Hematopoietic multipotent progenitor cell treated with erythropoietin and hydrocortisone succinate and interleukin-3 and kit ligand, for 15 days (in vitro differentiated cells): Measurements from ENCODE around the gene MEGF8.

Source experiments
- DNase-seq: peaks from one replicate; pipeline ENCODE4 v3.0.0-alpha.2; 2015; ENCODE audit warnings: low spot score

The MEGF8 gene

DNA sequence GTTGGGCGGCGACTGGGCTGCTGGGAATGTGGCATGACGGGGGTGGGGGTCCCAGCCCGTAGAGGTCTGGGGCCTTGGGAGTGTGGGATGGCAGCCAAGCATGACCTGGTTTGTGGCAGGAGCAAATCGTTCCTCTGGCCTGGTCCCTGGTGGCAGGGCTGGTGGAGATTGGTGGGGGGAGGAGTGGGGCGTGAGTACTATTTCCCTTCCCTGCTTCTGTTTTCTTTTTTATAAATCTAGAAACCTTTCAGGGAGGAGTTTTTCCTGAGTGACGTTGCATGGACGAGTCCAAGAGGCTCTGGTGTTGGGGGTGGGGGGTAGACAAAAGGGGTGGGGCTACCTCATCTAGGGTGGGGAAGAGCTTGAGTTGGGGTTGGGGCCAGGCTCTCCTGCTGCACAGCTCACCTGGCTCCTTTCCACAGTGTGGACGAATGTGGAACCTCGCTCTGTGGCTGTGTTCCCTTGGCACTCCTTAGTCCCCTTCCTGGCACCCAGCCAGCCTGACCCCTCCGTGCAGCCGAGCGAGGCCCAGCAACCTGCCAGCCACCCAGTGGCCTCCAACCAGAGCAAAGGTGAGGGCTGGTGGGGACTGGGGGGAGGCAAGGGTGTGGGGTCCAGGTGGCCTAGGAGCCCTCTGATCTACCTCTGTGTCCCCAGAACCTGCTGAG, 39.0 kb upstream of the MEGF8 start:
- peak; percentile 24 for DNase-seq

DNA sequence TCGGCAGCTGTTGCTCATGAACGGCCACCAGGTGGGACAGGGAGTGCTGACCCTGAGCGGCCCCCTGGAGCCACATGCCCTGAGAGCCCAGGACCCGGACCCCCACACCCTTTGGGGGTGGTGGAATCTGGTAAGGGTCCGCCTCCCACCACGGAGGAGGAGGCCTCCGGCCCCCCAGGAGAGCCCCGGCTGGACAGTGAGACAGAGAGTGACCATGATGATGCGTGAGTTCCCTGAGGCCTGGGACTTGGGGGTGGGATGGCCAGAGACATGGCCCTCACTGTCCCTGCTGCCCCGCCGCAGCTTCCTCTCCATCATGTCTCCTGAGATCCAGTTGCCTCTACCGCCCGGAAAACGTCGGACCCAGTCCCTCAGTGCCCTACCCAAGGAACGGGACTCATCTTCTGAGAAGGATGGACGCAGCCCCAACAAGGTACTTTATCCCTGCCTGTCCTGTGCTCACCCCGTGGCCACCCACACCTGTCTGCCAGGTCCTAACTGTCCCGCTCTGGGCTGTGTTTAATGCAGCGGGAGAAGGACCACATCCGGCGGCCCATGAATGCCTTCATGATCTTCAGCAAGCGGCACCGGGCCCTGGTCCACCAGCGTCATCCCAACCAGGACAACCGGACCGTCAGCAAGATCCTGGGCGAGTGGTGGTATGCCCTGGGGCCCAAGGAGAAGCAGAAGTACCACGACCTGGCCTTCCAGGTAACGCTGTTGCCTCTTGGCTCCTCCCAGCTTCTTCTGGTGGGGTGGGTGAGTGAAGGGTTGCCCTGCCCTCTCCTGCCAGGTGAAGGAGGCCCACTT, 38.2 kb upstream of the MEGF8 start:
- no peak for DNase-seq

DNA sequence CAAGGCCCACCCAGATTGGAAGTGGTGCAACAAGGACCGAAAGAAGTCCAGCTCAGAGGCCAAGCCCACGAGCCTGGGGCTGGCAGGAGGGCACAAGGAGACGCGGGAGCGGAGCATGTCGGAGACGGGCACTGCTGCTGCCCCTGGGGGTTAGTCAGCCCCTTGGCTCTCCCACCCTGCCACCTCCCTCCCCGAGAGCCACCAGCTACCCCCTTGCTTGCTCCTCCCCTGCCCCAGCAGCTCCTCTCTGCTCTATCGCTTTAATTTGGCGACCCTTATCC, 37.7 kb upstream of the MEGF8 start:
- DNase-seq = no peak

- DNase-seq = no peak
Observed at GRCh38 chr19:42288387-42288786, 37.0 kb upstream of the MEGF8 start.

DNA sequence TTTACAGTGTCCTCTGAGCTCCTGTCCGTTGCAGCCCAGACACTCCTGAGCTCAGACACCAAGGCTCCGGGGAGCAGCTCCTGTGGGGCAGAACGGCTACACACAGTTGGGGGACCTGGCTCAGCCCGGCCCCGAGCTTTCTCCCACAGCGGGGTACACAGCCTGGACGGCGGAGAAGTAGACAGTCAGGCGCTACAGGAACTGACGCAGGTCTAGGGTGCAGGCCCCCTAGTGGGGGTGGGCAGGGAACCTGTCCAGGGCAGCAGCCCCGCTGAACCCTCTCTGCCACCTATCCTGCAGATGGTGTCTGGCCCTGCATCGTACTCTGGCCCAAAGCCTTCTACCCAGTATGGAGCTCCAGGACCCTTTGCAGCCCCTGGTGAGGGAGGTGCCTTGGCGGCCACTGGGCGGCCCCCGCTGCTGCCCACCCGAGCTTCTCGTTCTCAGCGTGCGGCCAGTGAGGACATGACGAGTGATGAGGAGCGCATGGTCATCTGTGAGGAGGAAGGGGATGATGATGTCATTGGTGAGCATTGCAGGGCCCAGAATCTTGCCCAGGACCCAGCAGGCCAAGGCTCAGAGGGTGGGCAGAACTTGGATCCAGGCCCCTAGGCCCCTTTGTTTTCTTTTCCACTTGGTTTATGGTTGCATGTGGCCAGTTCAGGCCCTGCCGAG, 36.4 kb upstream of the MEGF8 start:
- no peak for DNase-seq

GRCh38 chr19:42289556-42290041, 35.8 kb upstream of the MEGF8 start:
- DNase-seq = no peak

DNA sequence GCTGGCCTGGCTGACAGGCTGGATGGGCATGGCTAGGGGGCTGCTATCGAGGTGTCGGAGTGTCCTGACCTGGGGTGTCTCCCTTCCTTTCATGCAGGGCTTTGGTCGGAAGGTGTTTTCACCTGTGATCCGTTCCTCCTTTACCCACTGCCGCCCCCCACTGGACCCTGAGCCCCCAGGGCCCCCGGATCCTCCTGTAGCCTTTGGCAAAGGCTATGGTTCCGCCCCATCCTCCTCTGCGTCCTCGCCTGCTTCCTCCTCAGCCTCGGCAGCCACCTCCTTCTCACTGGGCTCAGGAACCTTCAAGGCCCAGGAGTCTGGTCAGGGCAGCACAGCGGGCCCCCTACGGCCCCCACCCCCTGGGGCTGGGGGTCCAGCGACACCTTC, 35.3 kb upstream of the MEGF8 start:
- no peak for DNase-seq

DNA sequence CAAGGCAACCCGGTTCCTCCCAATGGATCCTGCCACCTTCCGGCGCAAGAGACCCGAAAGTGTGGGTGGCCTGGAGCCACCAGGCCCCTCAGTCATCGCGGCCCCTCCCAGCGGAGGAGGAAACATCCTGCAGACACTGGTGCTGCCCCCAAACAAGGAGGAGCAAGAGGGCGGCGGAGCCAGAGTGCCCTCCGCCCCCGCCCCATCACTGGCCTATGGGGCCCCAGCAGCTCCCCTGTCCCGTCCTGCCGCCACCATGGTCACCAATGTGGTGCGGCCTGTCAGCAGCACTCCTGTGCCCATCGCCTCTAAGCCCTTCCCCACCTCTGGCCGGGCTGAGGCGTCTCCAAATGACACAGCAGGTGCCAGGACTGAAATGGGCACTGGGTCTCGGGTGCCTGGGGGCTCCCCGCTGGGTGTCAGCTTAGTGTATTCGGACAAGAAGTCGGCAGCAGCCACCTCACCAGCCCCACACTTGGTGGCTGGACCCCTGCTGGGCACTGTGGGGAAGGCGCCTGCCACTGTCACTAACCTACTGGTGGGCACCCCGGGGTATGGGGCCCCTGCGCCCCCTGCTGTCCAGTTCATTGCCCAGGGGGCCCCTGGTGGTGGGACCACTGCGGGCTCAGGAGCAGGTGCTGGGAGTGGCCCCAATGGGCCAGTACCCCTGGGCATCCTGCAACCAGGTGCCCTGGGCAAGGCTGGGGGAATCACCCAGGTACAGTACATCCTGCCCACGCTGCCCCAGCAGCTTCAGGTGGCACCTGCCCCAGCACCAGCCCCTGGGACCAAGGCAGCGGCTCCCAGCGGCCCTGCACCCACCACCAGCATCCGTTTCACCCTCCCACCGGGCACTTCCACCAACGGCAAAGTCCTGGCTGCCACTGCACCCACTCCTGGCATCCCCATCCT, 34.7 kb upstream of the MEGF8 start:
- DNase-seq = peak; percentile 58

- DNase-seq = no peak
Observed at GRCh38 chr19:42291435-42291810, 34.0 kb upstream of the MEGF8 start.

- no peak for DNase-seq
Observed at GRCh38 chr19:42292042-42292960, 33.1 kb upstream of the MEGF8 start.

GRCh38 chr19:42292963-42293362, 32.5 kb upstream of the MEGF8 start:
- DNase-seq = no peak

DNA sequence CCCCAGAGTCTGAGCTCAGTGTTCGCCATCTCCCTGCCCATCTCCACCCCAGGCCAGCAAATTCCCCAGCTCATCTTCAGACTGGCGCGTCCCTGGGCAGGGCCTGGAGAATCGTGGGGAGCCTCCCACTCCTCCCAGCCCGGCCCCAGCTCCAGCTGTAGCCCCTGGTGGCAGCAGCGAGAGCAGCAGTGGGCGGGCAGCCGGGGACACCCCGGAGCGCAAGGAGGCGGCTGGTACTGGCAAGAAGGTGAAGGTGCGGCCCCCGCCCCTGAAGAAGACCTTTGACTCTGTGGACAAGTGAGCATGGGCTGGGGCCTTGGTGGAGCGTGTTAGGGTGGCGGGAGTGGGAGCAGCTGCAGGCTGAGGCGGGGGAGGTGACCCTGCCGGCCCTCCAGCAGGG, 31.9 kb upstream of the MEGF8 start:
- DNase-seq = no peak

- no peak for DNase-seq
Observed at GRCh38 chr19:42293948-42294347, 31.5 kb upstream of the MEGF8 start.

DNA sequence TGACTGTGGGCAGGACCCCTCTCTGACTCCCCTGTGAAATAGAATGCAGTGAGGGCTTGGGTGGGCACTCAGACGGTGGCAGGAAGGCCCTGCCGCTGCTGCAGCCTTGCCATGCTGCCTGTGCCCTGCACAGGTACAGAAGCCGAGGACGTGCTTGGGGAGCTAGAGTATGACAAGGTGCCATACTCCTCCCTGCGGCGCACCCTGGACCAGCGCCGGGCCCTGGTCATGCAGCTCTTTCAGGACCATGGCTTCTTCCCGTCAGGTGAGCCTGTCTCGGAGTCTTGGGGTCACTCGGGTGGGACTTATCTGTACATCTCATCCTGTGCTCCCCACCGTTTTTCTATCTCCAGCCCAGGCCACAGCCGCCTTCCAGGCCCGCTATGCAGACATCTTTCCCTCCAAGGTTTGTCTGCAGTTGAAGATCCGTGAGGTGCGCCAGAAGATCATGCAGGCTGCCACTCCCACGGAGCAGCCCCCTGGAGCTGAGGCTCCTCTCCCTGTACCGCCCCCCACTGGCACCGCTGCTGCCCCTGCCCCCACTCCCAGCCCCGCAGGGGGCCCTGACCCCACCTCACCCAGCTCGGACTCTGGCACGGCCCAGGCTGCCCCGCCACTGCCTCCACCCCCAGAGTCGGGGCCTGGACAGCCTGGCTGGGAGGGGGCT, 30.8 kb upstream of the MEGF8 start:
- DNase-seq = no peak

DNA sequence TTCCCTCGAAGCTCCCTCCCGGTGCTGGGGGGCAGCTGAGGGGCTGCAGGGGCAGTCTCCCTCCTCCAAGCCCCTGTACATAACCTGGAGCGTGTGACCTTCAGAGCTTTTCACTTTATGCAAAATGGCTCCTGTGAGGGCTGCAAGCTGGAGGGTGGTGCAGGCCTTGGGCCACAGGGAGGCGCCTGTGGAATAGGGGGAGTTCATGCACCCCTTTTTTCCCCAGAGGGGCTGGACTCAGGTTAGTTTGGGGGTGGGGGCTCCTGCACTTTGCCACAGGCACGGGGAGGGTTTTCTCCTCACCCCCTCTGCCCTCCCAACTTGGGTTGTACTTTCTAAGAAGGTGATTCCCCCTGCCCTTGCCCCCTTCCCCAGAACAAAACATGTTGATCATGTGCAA, 30.1 kb upstream of the MEGF8 start:
- no peak for DNase-seq

GRCh38 chr19:42295831-42296525, 29.5 kb upstream of the MEGF8 start:
- peak; percentile 85 for DNase-seq

DNA sequence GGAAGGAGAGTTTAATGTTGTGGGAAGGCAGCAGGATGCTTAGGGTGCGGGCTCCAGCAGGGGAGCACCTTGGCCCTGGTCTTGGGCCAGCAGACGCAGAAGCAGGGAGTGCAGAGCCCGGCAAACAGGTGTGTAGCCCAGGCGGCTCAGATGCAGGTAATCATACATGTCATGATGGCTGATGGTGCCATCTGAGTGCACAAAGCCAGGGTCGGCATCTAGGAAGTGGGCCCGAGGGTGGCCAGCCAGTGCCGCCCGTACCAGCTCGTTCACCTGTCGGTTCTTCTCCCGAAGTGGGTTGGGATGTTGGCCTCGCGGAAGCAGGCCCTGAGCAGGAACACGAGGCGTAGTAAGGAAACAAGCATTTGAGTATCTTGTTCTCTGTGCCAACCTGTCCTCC, 28.4 kb upstream of the MEGF8 start:
- DNase-seq = no peak

DNA sequence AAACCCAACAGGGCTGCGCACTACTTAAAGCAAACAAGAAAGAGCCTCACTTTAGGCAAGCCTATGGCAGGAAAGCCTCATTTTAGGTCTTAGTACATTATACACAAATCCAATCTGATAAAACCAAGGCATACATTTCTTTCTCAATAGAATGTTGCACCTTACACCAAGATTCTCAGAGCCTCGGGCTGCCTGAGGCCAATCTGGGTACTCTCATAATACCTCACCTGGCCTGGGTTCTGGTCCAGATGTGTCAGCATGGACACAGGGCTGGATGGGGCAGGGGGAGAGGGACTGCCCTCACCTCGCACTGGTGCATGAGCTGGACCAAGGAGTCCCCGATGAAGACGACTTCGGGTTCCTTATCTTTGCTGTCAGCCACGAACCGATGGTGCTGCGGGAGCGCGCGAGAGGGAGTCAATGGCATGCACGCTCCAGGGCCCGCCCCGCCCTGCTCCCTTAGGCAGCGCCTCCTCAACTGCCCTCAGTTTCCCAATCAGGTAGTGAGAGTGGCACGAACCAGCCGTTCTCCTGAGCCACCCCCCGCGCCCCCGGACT, 23.7 kb upstream of the MEGF8 start, which contains the start of gene PRR19:
TSS of gene PRR19 (plus strand) at position 487 of the 558 bp plus-strand sequence. CDS start 7,453 bp downstream, outside the sequence.
- peak; percentile 61 for DNase-seq

GRCh38 chr19:42303101-42303464, 22.4 kb upstream of the MEGF8 start:
- no peak for DNase-seq

- no peak for DNase-seq
Observed at GRCh38 chr19:42303876-42304275, 21.6 kb upstream of the MEGF8 start.
